OCI-LY1 (cell line): ENCODE data around the gene DUSP3.

Experiments
- H2AFZ ChIP-seq: fragments of 200-600 bp; sonication (generic), shearing (Covaris generic); 2 replicates; pipeline ENCODE4 v1.6.0; 2014; ENCODE audit warnings: antibody characterized with exemption, mild to moderate bottlenecking, low read length
- H3F3A ChIP-seq: fragments of 200-600 bp; sonication (generic), shearing (Covaris generic); 2 replicates; pipeline ENCODE4 v1.6.0; 2014; ENCODE audit warnings: mild to moderate bottlenecking, antibody characterized with exemption, low read length, moderate library complexity; ENCODE audit not compliant: insufficient read depth
- H3K27ac ChIP-seq: fragments of 200-600 bp; sonication (generic); 2 replicates; pipeline ENCODE4 v1.5.1; 2014; ENCODE audit warnings: low read length, mixed run types, mild to moderate bottlenecking, low read depth; ENCODE audit not compliant: poor library complexity, severe bottlenecking
- H3K27me3 ChIP-seq: fragments of 200-600 bp; sonication (generic); 2 replicates; pipeline ENCODE4 v1.6.0; 2014; ENCODE audit warnings: antibody characterized with exemption, mild to moderate bottlenecking, low read length, moderate library complexity; ENCODE audit not compliant: insufficient read depth
- H3K36me3 ChIP-seq: fragments of 200-600 bp; sonication (generic); 2 replicates; pipeline ENCODE4 v1.6.1; 2014; ENCODE audit warnings: mild to moderate bottlenecking, antibody characterized with exemption, low read length, moderate library complexity, mixed read lengths; ENCODE audit not compliant: insufficient read depth
- H3K4me1 ChIP-seq: fragments of 200-600 bp; sonication (generic); 2 replicates; pipeline ENCODE4 v1.5.1; 2014; ENCODE audit warnings: mild to moderate bottlenecking, low read length, moderate library complexity; ENCODE audit not compliant: insufficient read depth, severe bottlenecking
- H3K4me2 ChIP-seq: fragments of 200-600 bp; sonication (generic), shearing (Covaris generic); 2 replicates; pipeline ENCODE4 v1.6.1; 2014; ENCODE audit warnings: low read length
- H3K4me3 ChIP-seq: fragments of 200-600 bp; sonication (generic); 2 replicates; pipeline ENCODE4 v1.5.1; 2014; ENCODE audit warnings: low read length, low read depth, mild to moderate bottlenecking, mixed read lengths; ENCODE audit not compliant: poor library complexity, severe bottlenecking
- H3K79me2 ChIP-seq: fragments of 200-600 bp; shearing (Covaris generic); 2 replicates; pipeline ENCODE4 v1.6.1; 2016; ENCODE audit warnings: mixed run types, low read length, mixed read lengths; ENCODE audit not compliant: insufficient read depth
- H3K9ac ChIP-seq: fragments of 200-600 bp; sonication (generic), shearing (Covaris generic); 2 replicates; pipeline ENCODE4 v1.6.1; 2014; ENCODE audit warnings: mild to moderate bottlenecking, low read length, mixed read lengths
- H3K9me2 ChIP-seq: fragments of 200-600 bp; sonication (generic), shearing (Covaris generic); 2 replicates; pipeline ENCODE4 v1.6.1; 2014; ENCODE audit warnings: low read depth, mild to moderate bottlenecking, low read length, mixed read lengths
- H3K9me3 ChIP-seq: fragments of 200-600 bp; shearing (Covaris generic); 2 replicates; pipeline ENCODE4 v1.6.1; 2014; ENCODE audit warnings: low read length, mixed read lengths
- H4K20me1 ChIP-seq: fragments of 200-600 bp; sonication (generic), shearing (Covaris generic); 2 replicates; pipeline ENCODE4 v1.6.0; 2016; ENCODE audit warnings: mild to moderate bottlenecking, low read length; ENCODE audit not compliant: insufficient read depth
- CTCF ChIP-seq: fragments of 200-600 bp; sonication (generic), shearing (Covaris generic); IDR thresholded peaks from 2 replicates; pipeline ENCODE4 v1.5.1; 2017; ENCODE audit warnings: mild to moderate bottlenecking, antibody characterized with exemption, low read length, moderate library complexity, mixed read lengths
- EZH2 ChIP-seq: fragments of 200-600 bp; sonication (generic), shearing (Covaris generic); IDR thresholded peaks from 2 replicates; pipeline ENCODE4 v1.8.0; 2017; ENCODE audit warnings: borderline replicate concordance, mixed run types, mild to moderate bottlenecking, antibody characterized with exemption, low read length, moderate library complexity, mixed read lengths

DUSP3 gene

DNA sequence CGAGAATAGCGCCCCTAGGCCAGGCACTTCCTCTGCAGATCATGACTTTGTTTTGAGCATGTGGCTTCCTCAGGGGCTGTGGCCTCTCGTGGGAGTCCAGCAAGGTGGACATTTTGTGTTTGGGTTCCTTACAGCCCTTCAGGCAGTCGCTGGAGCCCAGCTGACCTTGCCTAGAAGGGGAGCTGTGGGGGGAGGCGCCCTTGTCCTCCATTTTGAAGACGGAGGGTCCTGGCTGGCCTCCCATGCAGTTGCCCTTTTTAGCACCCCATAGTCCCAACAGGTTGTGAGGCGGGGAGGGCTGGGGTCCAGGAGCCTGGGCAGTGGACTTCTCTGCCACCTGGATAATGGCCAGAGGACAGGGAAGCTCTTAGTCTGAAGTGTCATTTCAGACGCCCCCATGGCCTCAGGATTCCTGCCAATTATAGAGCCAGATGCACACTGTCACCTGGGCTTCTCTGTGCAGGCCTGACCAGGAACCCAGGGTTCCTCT, 21.6 kb downstream of the DUSP3 start:
- H3K36me3 ChIP-seq, result no peaks in the 10 kb centered on the region
- H3K9me2 ChIP-seq, result no peaks in the 10 kb centered on the region
- H2AFZ ChIP-seq, result no peak overlapping the region
- H3K9ac ChIP-seq, result no peak overlapping the region
- H3K9me3 ChIP-seq, result no peaks in the 10 kb centered on the region
- H3K27me3 ChIP-seq, result peaks cover 9% of the 10 kb centered on the region; the same call in 1 of the 2 replicates
- no peaks in the 10 kb centered on the region for H3K79me2 ChIP-seq
- no peak overlapping the region for H3K27ac ChIP-seq
- H3K4me3 ChIP-seq, result no peak overlapping the region
- TF ChIP-seq EZH2 (no peak), CTCF (no peak)
- no peak overlapping the region for H3K4me2 ChIP-seq
- H3F3A ChIP-seq, result no peaks in the 10 kb centered on the region
- H3K4me1 ChIP-seq, result no peaks in the 10 kb centered on the region
- no peaks in the 10 kb centered on the region for H4K20me1 ChIP-seq

DNA sequence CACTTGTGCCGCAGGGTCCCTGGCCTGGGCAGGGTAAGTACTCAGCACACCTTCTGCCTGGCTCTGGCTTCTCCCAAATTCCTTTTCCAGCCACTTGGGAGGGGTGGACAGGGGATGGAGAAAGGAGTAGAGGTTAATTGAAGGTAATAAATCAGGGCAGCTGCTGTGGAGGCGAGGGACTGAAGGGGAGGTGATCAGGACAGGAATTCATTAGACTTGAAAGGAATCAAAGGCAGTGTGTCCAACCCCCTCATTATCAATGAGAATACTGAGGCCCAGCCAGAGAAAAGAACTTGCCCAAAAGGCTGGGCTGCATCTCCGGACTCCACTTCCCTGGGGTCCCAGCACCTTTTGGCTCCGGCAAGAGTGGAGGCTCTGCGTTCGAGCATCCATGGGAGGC, 22.6 kb downstream of the DUSP3 start:
- H2AFZ ChIP-seq, result no peak overlapping the region
- H3K4me2 ChIP-seq, result no peak overlapping the region
- H3K4me1 ChIP-seq, result no peaks in the 10 kb centered on the region
- no peaks in the 10 kb centered on the region for H3K9me2 ChIP-seq
- no peak for TF ChIP-seq EZH2
- no peak for TF ChIP-seq CTCF
- no peaks in the 10 kb centered on the region for H3K9me3 ChIP-seq
- no peaks in the 10 kb centered on the region for H3K79me2 ChIP-seq
- H3K27ac ChIP-seq, result no peak overlapping the region
- H3K9ac ChIP-seq, result no peak overlapping the region
- no peaks in the 10 kb centered on the region for H3F3A ChIP-seq
- H3K36me3 ChIP-seq, result no peaks in the 10 kb centered on the region
- no peaks in the 10 kb centered on the region for H4K20me1 ChIP-seq
- H3K27me3 ChIP-seq, result peaks cover 9% of the 10 kb centered on the region; the same call in 1 of the 2 replicates
- no peak overlapping the region for H3K4me3 ChIP-seq

DNA sequence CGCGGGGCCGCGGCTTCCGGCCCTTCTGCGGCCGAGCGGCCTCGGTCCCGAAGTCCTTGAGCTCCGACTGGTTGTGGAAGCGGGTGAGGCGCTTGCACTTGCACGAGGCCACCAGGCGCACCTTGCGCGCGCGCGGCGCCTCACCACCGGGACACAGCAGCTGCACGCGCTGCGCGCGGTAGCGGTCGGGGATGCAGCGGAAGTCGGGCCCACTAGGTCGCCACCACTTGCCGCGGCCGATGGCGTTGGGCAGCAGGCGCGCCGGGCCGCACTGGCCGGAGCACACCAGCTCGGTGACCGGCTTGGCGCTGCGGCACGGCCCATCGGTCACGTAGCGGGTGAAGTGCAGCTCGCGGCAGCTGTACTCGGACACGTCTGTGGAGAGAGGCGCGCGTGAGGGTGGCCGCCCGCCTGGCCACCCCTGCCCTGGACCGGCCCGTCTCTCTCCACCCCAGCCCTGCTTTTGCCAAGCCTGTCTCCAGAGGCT, 23.3 kb downstream of the DUSP3 start:
- Histone ChIP-seq H3K4me3 (no peak overlapping the region), H3K36me3 (no peaks in the 10 kb centered on the region), H3K9me2 (no peaks in the 10 kb centered on the region), H3K27ac (no peak overlapping the region), H3K27me3 (peaks cover 9% of the 10 kb centered on the region; the same call in 1 of the 2 replicates), H3K9ac (no peak overlapping the region), H3F3A (no peaks in the 10 kb centered on the region), H3K4me2 (no peak overlapping the region), H3K9me3 (no peaks in the 10 kb centered on the region), H3K79me2 (no peaks in the 10 kb centered on the region), H2AFZ (no peak overlapping the region), H4K20me1 (no peaks in the 10 kb centered on the region), H3K4me1 (no peaks in the 10 kb centered on the region)
- TF ChIP-seq EZH2, result no peak
- no peak for TF ChIP-seq CTCF
